HG02981 (cell line): ENCODE results near the gene ITGAL.
"Not testable (repeated sequence)": the region's sequence is repeated elsewhere in the genome, so short reads cannot be mapped to it uniquely, and the experiment has no call there.

ENCODE experiments used
- ATAC-seq: cut with Tn5 transposase; IDR thresholded peaks from one replicate; pipeline ENCODE4 v1.9.1; 2021; ENCODE audit warnings: mild to moderate bottlenecking, moderate library complexity; ENCODE audit not compliant: unreplicated experiment

The ITGAL gene

GRCh38 chr16:30490210-30490609, 17.7 kb downstream of the ITGAL start:
- ATAC-seq: no peak

- no peak for ATAC-seq
Measured at GRCh38 chr16:30491229-30491628, 18.7 kb downstream of the ITGAL start.

- ATAC-seq: no peak
Measured at GRCh38 chr16:30491744-30492308, 19.3 kb downstream of the ITGAL start.

DNA sequence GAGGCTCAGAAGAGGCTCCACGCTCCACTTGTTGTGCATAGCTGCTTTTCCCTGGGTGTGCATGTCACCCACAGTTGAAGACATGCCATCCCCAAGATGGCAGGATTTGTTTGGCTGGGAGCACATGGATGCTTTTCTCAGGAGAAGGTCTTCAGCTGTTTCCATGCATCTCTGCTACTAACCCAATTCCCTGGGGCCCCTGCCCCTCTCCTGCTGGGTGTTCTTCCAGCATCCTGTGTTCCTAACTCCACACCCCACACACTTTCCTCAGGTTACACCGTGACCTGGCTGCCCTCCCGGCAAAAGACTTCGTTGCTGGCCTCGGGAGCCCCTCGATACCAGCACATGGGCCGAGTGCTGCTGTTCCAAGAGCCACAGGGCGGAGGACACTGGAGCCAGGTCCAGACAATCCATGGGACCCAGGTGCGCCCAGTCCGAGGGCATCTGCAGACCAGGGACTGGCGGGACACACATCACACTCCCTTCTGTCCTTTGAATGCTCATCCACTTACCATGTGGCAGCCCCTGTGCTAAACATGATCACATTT, 21.5 kb downstream of the ITGAL start:
- ATAC-seq: no peak

DNA sequence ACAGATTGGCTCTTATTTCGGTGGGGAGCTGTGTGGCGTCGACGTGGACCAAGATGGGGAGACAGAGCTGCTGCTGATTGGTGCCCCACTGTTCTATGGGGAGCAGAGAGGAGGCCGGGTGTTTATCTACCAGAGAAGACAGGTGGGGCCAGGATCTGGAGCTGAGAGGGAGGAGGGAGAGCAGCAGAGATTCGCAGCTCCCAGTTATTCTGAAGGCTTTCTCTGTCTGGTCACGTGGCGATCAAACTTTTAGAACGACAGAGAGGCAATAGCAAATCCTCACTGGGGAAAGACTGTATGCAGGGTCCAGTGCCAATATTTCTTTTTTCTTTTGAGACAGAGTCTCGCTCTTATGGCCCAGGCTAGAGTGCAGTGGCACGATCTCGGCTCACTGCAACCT, 22.2 kb downstream of the ITGAL start:
- no peak for ATAC-seq

DNA sequence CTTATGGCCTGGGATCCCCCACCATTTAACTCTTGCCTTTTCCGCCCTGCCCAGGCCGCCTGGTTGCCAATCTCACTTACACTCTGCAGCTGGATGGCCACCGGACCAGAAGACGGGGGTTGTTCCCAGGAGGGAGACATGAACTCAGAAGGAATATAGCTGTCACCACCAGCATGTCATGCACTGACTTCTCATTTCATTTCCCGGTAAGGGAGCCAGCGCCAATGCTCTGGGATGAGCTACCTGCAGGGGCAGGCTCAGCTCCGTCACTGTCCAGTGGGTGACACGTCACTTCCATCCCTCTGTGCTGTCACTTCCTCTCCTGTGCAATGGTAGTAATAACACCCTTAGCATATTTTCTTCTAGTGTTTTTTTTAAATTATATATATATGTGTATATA, 26.7 kb downstream of the ITGAL start:
- no peak for ATAC-seq

GRCh38 chr16:30503403-30504296, 31.1 kb downstream of the ITGAL start:
- ATAC-seq: no peak

GRCh38 chr16:30509081-30509765, 36.7 kb downstream of the ITGAL start:
- no peak for ATAC-seq

GRCh38 chr16:30510376-30510938, 37.9 kb downstream of the ITGAL start:
- no peak for ATAC-seq

GRCh38 chr16:30511509-30511908, 39.0 kb downstream of the ITGAL start:
- ATAC-seq: no peak

GRCh38 chr16:30515275-30515674, 42.7 kb downstream of the ITGAL start:
- ATAC-seq: no peak

DNA sequence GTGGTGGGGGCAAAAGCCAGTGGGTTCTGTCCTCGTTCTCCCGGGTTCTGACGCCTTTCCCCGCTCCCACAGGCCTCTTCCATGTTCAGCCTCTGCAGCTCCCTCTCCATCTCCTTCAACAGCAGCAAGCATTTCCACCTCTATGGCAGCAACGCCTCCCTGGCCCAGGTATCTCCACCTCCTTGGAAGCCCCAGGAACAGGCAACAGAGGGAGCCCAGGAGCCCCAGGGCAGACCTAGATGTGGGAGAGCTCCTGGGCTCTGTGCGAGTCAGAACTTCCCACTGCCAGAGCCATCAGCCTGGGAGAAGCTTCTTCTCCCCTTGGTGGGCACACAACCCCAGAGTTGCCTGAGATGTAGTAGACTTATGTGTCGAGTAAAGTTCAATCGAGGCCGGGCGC, 46.0 kb downstream of the ITGAL start:
- ATAC-seq: no peak

DNA sequence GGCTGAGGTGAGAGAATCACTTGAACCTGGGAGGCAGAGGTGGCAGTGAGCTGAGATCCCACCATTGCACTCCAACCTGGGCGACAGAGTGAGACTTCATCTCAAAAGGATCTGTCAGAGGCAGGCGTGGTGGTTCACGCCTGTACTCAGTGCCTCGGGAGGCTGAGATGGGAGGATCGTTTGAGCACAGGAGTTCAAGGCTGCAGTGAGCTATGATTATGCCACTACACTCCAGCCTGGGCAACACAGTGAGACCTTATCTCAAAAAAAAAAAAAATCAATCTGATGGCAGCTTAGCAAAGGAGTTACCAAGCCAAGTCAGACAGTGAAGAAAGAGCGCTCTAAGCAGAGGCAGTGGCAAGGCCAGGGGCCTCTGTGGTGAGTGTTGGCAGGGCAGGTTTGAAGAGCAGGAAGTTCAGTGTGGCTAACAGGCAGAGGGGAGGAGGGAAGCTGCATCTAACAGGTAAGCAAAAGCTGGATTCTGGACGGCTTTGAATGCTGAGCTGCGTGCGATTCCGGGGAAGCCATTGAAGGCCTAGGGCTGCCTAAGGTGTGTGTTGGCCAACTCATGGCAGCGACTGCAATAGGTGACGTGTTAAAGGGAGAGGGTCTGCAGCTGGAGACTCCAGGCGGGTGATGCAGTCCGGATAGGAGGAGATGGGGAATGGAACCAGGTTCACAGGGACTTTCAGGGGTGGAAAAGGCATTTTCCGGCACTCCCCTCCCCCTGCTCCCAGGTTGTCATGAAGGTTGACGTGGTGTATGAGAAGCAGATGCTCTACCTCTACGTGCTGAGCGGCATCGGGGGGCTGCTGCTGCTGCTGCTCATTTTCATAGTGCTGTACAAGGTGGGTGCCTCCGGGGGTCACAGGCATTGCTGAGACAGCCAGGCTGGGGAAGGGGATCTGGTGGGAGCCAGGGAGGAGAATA, 46.8 kb downstream of the ITGAL start:
- ATAC-seq: no peak

- ATAC-seq: no peak
Measured at GRCh38 chr16:30521476-30521872, 48.9 kb downstream of the ITGAL start.

GRCh38 chr16:30521873-30522641, 49.5 kb downstream of the ITGAL start:
- ATAC-seq: no peak

GRCh38 chr16:30522702-30523463, 50.3 kb downstream of the ITGAL start:
- not testable (repeated sequence) for ATAC-seq

DNA sequence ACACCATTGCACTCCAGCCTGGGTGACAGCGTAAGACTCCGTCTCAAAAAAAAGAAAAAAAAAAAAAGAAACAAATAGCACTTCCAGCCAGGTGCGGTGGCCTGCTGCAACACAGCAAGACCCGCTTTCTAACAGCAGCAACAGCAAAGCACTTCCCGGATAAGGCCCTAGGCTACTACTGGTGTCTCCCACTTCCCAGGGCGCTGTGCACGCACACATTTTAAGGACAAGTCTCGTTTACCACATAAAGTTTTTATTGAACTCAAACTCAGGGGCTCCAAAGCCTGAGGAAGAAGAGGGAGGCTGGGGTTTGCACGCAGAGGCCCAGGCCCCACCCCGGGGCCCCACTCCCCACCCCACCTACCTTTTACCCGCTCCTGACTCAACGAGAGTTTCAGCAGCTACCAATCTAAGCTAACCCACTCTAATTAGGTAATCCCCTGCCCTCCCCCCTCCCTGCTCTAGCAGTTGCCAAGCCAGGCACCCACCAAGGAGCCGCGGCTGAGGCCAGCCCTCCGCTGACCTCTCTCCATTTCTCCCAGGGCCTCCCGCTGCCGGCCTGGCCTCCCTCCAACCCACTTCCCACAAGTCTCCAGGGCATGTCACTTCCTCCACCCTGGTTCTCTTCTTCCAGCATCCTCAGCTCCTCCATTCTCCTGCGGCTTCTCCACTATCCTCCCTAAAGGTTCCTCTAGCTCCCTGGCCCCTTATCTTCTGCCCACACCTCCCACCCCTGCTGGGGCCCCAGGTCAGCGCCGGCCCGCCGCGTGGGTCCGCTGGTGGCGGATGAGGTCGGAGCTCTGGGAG, 51.4 kb downstream of the ITGAL start:
- no peak for ATAC-seq
